ENCODE measurements around the gene FOXD3. TPM values are rescaled to one million over a fixed set of nuclear protein-coding genes. Genes with fewer than 3 reads are reported as not detected.

FOXD3 gene
- total and polyA plus RNA-seq, 11 donors = 0.03 to 0.81 (median 0.26) TPM; not detected in 1

GRCh38 chr1:63367215-63368103, 45.1 kb downstream of the FOXD3 start, which contains the start of gene ALG6:
ALG6 (plus strand) TSS chr1:63367627; CDS start chr1:63370978, 3,351 bp downstream.
- peak within 1 kb of the TSS; percentile 70 to 98 (median 91) for H3K4me3 ChIP-seq
- peak in 1 of 2 donors; percentile 89 for TF ChIP-seq POLR2A (IDR thresholded peaks at IDR 0.05)
- TF ChIP-seq CTCF (IDR thresholded peaks at IDR 0.05) = peak in 4 of 12 donors; percentile 6 to 36 (median 16)
- H3K9me3 ChIP-seq = no peaks in the 10 kb centered on the region
- ATAC-seq = peak; percentile 98 to 100 (median 100)
- peak within 1 kb of the TSS in 11 of 12 donors; percentile 75 to 88 (median 83) for H3K27ac ChIP-seq
- WGBS, 4 donors = 1 to 5% (median 1%) methylated on average over 18 to 77 of the region's 77 CpGs
- intact Hi-C loops (cut with DNase I) = loop anchor here in 2 of 10 donors (10.0 kb wide), 1 partner anchor 157 kb away; the partner anchor contains the start of genes EFCAB7 (in 2 of the 2) and ITGB3BP (in 2 of the 2)
- peaks cover 0 to 22% (median 7%) of the 10 kb centered on the region in 12 donors for H3K4me1 ChIP-seq
- peaks cover 0 to 18% (median 14%) of the 10 kb centered on the region in 9 donors for H3K36me3 ChIP-seq
- peak; percentile 94 to 97 (median 96) for DNase-seq
- peaks cover 0 to under 1% (median 0%) of the 10 kb centered on the region in 9 donors for H3K27me3 ChIP-seq

GRCh38 chr1:63368131-63368530, 45.8 kb downstream of the FOXD3 start:
- intact Hi-C loops (cut with DNase I) = loop anchor here in 2 of 10 donors (10.0 kb wide), 1 partner anchor 157 kb away; the partner anchor contains the start of genes EFCAB7 (in 2 of the 2) and ITGB3BP (in 2 of the 2)

More at GRCh38 chr1:63368131-63368530, 45.8 kb downstream of the FOXD3 start:
- ATAC-seq (no peak), DNase-seq (no peak)
- no peak for TF ChIP-seq CTCF (IDR thresholded peaks at IDR 0.05)
- TF ChIP-seq POLR2A (IDR thresholded peaks at IDR 0.05) = no peak
- Histone ChIP-seq H3K27ac (peak overlapping the region in 10 of 12 donors; percentile 75 to 88 (median 84)), H3K36me3 (peaks cover 0 to 23% (median 18%) of the 10 kb centered on the region in 9 donors), H3K27me3 (no peaks in the 10 kb centered on the region), H3K9me3 (no peaks in the 10 kb centered on the region), H3K4me1 (peaks cover 0 to 22% (median 7%) of the 10 kb centered on the region in 12 donors), H3K4me3 (peak overlapping the region; percentile 70 to 98 (median 91))
- 5 to 8% (median 7%) methylated on average over 10 of the region's 10 CpGs for WGBS, 4 donors

Small RNAs within 50 kb of the gene (microRNA-seq; reads per million reads assigned to microRNA genes)
- 0 reads per million in 4 donors for gene MIR6068

Other genes with a start within 250 kb of the FOXD3 start
- gene ALG6, start 45.1 kb downstream of the FOXD3 start, total RNA-seq = 1 to 10 TPM; 3.0 to 7.4 (median 3.9) TPM
- 1 to 10 TPM; 6.0 to 7.6 TPM for gene ALG6, start 45.1 kb downstream of the FOXD3 start, polyA plus RNA-seq
- 10 to 100 TPM in 5 of 9 donors, 1 to 10 TPM in 4; 2.0 to 17.2 (median 10.1) TPM for gene ITGB3BP, start 200.7 kb downstream of the FOXD3 start, total RNA-seq
- 1 to 10 TPM; 5.8 to 6.4 TPM for gene ITGB3BP, start 200.7 kb downstream of the FOXD3 start, polyA plus RNA-seq
- 10 to 100 TPM in 2 of 9 donors, 1 to 10 TPM in 7; 3.4 to 10.7 (median 7.9) TPM for gene EFCAB7, start 201.0 kb downstream of the FOXD3 start, total RNA-seq
- gene EFCAB7, start 201.0 kb downstream of the FOXD3 start, polyA plus RNA-seq = 1 to 10 TPM; 3.2 to 5.4 TPM